Measurements from ENCODE around the gene CPXM1. TPM values are rescaled to one million over a fixed set of nuclear protein-coding genes. Genes with fewer than 3 reads are reported as not detected.
"Not testable (repeated sequence)": the region's sequence is repeated elsewhere in the genome, so short reads cannot be mapped to it uniquely, and the experiment has no call there.

CPXM1 gene
- total RNA-seq, 1 donor from 2014 or later, result not detected

DNA sequence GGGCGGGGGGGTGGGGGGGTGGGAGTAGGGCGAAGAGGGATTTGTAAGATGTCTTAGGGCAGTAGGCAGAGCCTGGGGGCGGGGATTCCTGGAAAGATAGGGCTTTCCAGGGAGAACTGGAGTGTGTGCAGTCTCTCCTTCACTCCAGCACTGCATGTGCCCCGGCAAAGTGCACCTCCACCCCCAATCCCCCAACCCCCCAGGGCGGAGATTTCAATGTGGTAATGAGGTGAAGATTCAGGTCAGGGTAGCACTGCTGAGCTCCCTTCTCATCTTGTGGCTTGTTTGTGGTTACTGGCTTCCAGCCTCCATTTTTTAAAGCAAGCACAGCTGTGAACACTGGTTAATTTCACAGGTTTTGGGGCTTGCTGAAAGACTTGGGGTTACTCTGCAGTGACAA lies 21.6 kb upstream of the CPXM1 start:
- peak; percentile 3 for DNase-seq (ENCODE audit: low spot score)
- no peak for ATAC-seq

DNA sequence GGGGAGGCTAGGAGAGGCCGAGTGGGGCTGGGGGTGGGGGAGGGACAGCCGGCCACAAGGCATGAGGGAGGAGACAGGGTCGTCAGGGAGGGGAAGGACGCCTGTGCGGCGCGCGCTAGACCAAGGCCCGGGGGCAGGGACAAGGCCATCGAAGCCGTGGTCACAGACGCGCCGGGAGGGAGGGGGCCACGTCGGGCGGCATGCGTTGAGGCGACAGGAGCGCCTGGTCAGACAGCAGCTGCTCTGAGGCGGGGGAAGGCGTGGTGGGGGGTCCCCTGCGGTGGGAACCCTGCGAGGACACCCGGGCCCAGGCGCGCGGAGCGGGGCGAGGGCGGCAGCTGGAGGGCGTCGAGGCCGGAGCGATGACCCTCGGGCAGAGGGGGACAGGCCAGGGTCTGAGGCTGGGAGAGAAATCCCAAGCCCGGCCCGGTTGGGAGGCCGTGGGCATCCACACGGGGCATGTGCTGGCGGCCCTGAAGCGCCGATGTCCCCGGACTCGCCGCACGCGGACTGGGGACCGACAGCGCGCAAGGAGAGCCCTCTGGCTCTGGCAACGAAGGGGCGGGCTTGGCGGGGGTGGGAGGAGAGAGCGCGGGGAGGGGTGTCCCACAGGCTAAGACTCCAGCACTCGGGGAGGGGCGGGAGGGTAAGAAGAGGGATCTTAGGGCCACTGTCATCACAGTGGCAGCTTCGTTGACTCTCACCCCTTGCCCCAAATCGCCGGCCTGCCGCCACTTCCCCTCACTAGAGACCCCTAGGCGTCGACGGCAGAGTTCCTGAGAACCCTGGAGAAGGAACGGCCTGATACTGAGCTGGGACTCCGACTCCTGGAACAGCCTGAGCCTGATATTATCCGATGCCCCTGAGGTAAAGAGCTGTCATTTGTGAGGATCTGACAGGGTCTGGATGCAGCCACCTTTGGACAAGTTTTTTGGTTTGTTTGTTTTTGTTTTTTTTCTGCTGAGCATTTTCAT lies 20.8 kb upstream of the CPXM1 start:
- ATAC-seq, result no peak
- DNase-seq (ENCODE audit: low spot score), result peak; percentile 39

- no peak for ATAC-seq
Observed at GRCh38 chr20:2820084-2820895, 19.9 kb upstream of the CPXM1 start.

GRCh38 chr20:2817891-2818595 lies 17.6 kb upstream of the CPXM1 start:
- DNase-seq (ENCODE audit: low spot score) (peak; percentile 22), ATAC-seq (no peak)

More at GRCh38 chr20:2820084-2820895, 19.9 kb upstream of the CPXM1 start:
- DNase-seq (ENCODE audit: low spot score), result peak; percentile 33

- no peak for ATAC-seq
- peak; percentile 12 for DNase-seq (ENCODE audit: low spot score)
Observed at GRCh38 chr20:2817341-2817726, 16.9 kb upstream of the CPXM1 start.

GRCh38 chr20:2816583-2817340 lies 16.3 kb upstream of the CPXM1 start:
- ATAC-seq (no peak), DNase-seq (ENCODE audit: low spot score) (no peak)

- ATAC-seq, result no peak
- no peak for DNase-seq (ENCODE audit: low spot score)
Observed at GRCh38 chr20:2816030-2816582, 15.7 kb upstream of the CPXM1 start, which contains the start of gene TMEM239. TSS of gene TMEM239 (plus strand) at chr20:2816364. CDS start at chr20:2816555, 191 bp downstream.

DNA sequence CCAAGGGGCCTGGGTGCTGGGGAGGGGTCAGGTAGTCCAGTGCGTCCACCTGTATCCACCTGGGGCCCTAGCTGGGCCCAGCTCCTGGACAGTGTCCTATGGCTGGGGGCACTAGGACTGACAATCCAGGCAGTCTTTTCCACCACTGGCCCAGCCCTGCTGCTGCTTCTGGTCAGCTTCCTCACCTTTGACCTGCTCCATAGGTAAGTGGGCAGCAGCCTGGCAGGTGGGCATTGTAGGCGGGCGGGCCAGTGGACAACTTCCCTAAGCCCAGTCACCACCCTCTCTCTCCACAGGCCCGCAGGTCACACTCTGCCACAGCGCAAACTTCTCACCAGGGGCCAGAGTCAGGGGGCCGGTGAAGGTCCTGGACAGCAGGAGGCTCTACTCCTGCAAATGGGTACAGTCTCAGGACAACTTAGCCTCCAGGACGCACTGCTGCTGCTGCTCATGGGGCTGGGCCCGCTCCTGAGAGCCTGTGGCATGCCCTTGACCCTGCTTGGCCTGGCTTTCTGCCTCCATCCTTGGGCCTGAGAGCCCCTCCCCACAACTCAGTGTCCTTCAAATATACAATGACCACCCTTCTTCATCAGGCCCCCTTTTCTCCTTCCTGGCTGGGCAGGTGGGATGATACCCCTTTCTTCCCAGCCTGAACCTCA lies 14.9 kb upstream of the CPXM1 start:
- no peak for ATAC-seq

DNA sequence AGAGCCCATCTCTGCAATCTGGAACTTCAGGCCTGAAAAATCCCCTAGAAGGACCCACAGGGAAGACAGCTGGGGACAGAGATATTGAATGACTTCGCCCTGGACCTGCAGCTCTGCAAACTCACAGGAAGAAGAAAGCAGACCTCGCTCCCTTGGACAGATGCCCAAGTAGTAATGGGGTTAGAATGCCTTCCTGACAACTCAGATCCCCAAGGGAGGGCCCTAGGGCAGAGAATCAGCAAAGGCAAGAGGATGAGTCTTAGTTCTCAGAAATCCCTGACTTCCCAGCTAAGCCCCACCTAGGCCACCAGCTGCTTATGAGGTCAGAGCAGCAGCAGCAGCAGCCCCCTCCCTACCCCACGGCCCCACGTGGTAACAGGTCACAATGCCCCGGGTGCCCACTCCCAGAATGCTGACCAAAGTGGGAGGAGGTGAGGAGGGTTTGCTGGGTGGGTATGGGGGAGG lies 14.2 kb upstream of the CPXM1 start, which contains the start of gene C20orf141:
TSS of gene C20orf141 (plus strand) at position 401 of the 465 bp plus-strand sequence. CDS start 198 bp downstream, outside the sequence.
- ATAC-seq, result no peak
- DNase-seq (ENCODE audit: low spot score), result no peak

More for the DNA sequence above, 14.9 kb upstream of the CPXM1 start:
- DNase-seq (ENCODE audit: low spot score), result no peak

DNA sequence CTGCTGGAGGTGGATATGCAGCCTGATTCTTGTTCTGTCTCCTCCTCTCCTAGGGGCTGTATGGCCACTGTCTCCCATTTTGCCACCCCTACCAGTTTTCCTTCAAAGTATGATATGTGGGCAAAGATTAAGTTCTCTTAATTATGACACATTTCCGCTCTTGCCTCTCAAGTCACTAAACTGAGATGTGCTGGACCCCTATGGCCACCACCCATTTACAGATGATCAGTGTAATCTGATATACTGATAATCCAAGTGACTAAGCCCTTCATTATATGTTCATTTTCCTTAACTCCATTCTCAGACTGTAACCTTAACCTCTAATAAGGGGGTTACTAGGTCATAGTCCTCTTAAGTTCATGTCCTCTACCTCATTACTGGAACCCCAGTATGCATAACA lies 13.6 kb upstream of the CPXM1 start:
- ATAC-seq, result no peak
- no peak for DNase-seq (ENCODE audit: low spot score)

GRCh38 chr20:2812189-2812588 lies 11.8 kb upstream of the CPXM1 start:
- ATAC-seq, result no peak

DNA sequence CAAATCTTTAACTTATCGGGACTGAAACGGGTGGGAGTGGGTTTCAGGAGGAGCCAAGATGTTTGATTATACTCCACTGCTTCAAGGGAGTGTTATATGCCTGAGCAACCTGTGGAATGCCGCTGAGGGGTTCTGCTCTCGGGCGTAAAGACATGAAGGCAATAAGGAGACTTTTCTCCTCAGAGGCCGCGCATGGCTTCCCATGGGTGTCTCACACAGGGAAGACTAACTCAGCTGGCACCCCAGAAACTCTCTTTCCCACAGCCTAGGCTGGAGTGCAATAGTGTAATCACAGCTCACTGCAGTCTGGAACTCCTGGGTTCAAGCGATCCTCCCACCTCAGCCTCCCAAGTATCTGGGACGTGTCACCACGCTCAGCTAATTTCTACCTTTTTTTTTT lies 9.3 kb upstream of the CPXM1 start:
- DNase-seq (ENCODE audit: low spot score), result peak; percentile 12
- ATAC-seq, result no peak

More at GRCh38 chr20:2812189-2812588, 11.8 kb upstream of the CPXM1 start:
- DNase-seq (ENCODE audit: low spot score), result no peak

GRCh38 chr20:2807929-2808328 lies 7.5 kb upstream of the CPXM1 start:
- ATAC-seq, result not testable (repeated sequence)
- DNase-seq (ENCODE audit: low spot score), result peak; percentile 15

DNA sequence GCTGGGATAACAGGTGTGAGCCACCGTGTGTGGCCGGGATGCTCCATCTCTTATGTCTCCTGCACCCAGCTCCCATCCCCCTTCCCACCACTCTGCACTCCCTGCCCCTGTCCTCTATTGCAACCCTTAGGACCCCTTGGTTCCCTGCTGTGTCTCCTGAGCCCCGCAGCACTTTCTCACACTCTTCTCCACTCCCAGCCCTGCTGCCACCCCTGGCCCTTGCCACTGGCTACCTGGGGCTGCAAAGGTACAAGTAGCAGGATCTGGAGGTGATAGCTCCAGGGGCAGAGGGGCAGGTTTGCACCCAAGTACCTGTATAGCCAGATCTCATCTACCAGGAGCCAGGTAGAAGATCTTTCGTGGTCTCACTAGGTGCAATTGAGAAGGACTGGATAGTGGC lies 6.6 kb upstream of the CPXM1 start:
- no peak for ATAC-seq
- DNase-seq (ENCODE audit: low spot score), result no peak

DNA sequence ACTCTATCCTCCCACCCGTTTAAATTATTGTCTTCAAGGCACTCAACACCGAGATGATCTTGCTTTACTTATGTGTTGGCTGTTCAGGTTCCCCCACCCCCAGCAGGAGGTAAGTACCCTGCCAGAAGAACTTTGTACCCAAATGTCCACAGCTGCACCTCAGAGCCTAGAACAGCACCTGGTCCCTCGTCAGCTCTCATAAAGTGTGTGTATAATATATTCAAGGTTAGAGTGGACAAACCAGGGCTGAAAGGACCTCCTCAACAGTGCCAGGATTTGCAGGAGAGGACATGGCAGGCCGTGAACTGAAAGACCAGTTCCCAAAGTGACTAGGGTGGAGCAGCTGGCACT lies 5.9 kb upstream of the CPXM1 start:
- ATAC-seq, result peak; percentile 74
- DNase-seq (ENCODE audit: low spot score), result no peak

DNA sequence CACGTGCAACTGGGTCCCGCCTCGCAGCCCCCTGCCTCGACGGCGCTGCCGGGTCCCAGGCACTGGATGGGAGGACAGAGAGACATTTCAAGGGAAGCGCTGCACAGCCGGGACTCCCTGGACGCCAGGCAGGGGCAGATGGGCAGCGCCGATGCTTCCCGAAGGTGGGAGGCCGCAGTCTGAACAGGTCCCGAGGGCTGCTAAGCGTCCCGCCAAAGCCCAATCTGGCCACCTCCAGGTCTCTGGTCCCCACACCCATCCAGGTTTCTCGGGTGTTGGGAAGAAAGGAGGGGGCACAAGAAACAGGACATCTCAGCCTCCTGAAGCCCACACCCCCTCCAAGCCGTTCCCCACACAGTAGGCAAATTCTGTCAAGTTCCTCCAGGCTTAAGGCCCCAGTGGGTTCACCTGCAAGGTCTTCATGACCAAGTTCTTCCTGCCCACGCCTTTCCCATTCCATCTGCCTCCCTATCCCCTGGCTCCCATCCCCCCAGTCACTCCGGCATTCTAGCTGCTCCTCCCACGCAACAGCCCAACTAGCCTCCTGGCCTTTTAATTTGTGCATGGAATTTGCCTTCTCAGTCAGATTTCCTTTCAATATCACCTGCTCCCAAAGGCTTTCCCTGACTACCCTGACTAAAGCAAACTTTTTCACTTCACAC lies 5.4 kb upstream of the CPXM1 start:
- no peak for DNase-seq (ENCODE audit: low spot score)
- ATAC-seq, result peak; percentile 46

DNA sequence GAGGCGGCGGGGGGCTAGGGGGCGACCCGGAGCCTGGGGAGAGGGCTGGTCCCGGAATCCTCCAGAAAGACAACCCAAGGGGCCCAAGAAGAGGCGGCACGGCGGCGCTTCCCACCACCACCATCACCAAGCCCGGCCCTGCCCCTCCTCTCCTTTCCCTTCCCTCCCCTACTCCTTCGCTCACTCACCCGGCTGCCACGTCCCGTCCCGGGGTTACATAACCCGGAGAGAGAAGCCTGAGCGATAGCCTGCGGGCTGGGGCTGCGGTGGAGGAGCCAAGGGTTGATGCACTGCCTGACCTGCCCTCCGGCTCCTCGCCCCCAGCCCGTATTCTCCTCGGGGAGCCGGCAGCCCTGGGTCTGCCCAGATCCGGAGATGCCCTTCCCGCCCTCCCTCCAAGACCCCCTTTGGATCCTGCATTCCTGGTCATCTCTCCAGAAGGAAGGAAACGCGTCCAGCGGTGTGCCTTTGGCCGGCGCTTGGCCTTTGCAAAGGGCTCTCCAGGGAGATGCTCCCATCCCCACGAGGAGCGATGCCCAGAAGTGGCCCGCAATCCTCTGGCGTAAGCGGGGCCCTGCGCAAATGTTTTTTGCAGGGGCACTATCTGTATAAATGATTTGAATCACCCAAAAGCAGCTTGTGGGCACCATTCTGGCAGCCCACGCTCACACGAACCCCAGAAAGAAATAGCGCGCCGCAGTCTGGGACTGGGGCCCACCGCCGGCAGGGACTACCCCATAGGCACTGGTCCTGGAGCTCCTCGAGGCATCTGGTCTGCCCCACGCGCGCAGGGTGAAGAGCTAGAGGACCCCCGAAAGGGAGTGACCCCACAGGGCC lies 4.6 kb upstream of the CPXM1 start:
- DNase-seq (ENCODE audit: low spot score) (no peak), ATAC-seq (peak; percentile 48)

Measured in left lobe of liver (tissue), 2 donors.